ENCODE data around the gene ABCG2.
"Not testable (repeated sequence)": the region's sequence is repeated elsewhere in the genome, so short reads cannot be mapped to it uniquely, and the experiment has no call there.

Gene ABCG2

GRCh38 chr4:88112856-88113255 lies 45.6 kb downstream of the ABCG2 start:
- DNase-seq (ENCODE audit: low read depth in 2 of 2) = no peak

GRCh38 chr4:88110826-88111225 lies 47.6 kb downstream of the ABCG2 start:
- no peak for DNase-seq (ENCODE audit: low read depth in 2 of 2)

- no peak for DNase-seq (ENCODE audit: low read depth in 2 of 2)
These were observed 49.1 kb downstream of the ABCG2 start for GRCh38 chr4:88109123-88109881.

GRCh38 chr4:88108747-88109122 lies 49.7 kb downstream of the ABCG2 start:
- DNase-seq (ENCODE audit: low read depth in 2 of 2) = no peak

GRCh38 chr4:88108108-88108465 lies 50.4 kb downstream of the ABCG2 start:
- not testable (repeated sequence) for DNase-seq (ENCODE audit: low read depth in 2 of 2)

- DNase-seq (ENCODE audit: low read depth in 2 of 2) = no peak
These were observed 50.9 kb downstream of the ABCG2 start for GRCh38 chr4:88107406-88108107.

GRCh38 chr4:88106205-88106604 lies 52.2 kb downstream of the ABCG2 start:
- DNase-seq (ENCODE audit: low read depth in 2 of 2) = no peak

GRCh38 chr4:88104902-88105610 lies 53.4 kb downstream of the ABCG2 start:
- no peak for DNase-seq (ENCODE audit: low read depth in 2 of 2)

GRCh38 chr4:88102026-88102425 lies 56.4 kb downstream of the ABCG2 start:
- DNase-seq (ENCODE audit: low read depth in 2 of 2) = no peak

- no peak for DNase-seq (ENCODE audit: low read depth in 2 of 2)
These were observed 57.3 kb downstream of the ABCG2 start for GRCh38 chr4:88101165-88101564.

GRCh38 chr4:88098993-88099752 lies 59.3 kb downstream of the ABCG2 start:
- DNase-seq (ENCODE audit: low read depth in 2 of 2) = no peak

- no peak for DNase-seq (ENCODE audit: low read depth in 2 of 2)
These were observed 60.7 kb downstream of the ABCG2 start for GRCh38 chr4:88097781-88098180.

GRCh38 chr4:88097301-88097700 lies 61.1 kb downstream of the ABCG2 start:
- DNase-seq (ENCODE audit: low read depth in 2 of 2) = no peak

- no peak for DNase-seq (ENCODE audit: low read depth in 2 of 2)
These were observed 64.6 kb downstream of the ABCG2 start for GRCh38 chr4:88093874-88094273.

- DNase-seq (ENCODE audit: low read depth in 2 of 2) = no peak
These were observed 67.1 kb downstream of the ABCG2 start for GRCh38 chr4:88091378-88091777.

GRCh38 chr4:88090898-88091297 lies 67.5 kb downstream of the ABCG2 start:
- no peak for DNase-seq (ENCODE audit: low read depth in 2 of 2)

GRCh38 chr4:88087004-88087403 lies 71.4 kb downstream of the ABCG2 start:
- no peak for DNase-seq (ENCODE audit: low read depth in 2 of 2)

- DNase-seq (ENCODE audit: low read depth in 2 of 2) = no peak
These were observed 77.8 kb downstream of the ABCG2 start for GRCh38 chr4:88080626-88081025.

GRCh38 chr4:88078579-88078978 lies 79.9 kb downstream of the ABCG2 start:
- no peak for DNase-seq (ENCODE audit: low read depth in 2 of 2)

- DNase-seq (ENCODE audit: low read depth in 2 of 2) = no peak
These were observed 80.4 kb downstream of the ABCG2 start for GRCh38 chr4:88077911-88078524.

- DNase-seq (ENCODE audit: low read depth in 2 of 2) = no peak
These were observed 83.1 kb downstream of the ABCG2 start for GRCh38 chr4:88075336-88075735.

GRCh38 chr4:88070031-88070430 lies 88.4 kb downstream of the ABCG2 start:
- no peak for DNase-seq (ENCODE audit: low read depth in 2 of 2)

All from stimulated activated CD4-positive, alpha-beta T cell treated with anti-CD3 and anti-CD28 coated beads, Interleukin-1b, Interleukin-23, amount 100 ng/mL, for 1 hour (primary cell).